OCI-LY7 (cell line): ENCODE measurements around the gene IFNL3.

Experiments used
- CTCF ChIP-seq: fragments of 200-600 bp; sonication (generic); conservative IDR thresholded peaks from 2 replicates; pipeline ENCODE4 v1.5.1; 2014; ENCODE audit warnings: mild to moderate bottlenecking, antibody characterized with exemption, low read length, moderate library complexity, mixed read lengths
- EZH2phosphoT487 ChIP-seq: fragments of 200-600 bp; sonication (generic); IDR thresholded peaks from 2 replicates; pipeline ENCODE4 v1.6.1; 2018; ENCODE audit warnings: low read depth, borderline replicate concordance, mild to moderate bottlenecking, mixed run types, antibody characterized with exemption, low read length, moderate library complexity, mixed read lengths

- TF ChIP-seq CTCF (no peak), EZH2phosphoT487 (no peak)
These were observed 8.8 kb upstream of the IFNL3 start for GRCh38 chr19:39253374-39254149.
